Stimulated activated CD8-positive, alpha-beta memory T cell treated with anti-CD3 and anti-CD28 coated beads, Interleukin-12 subunit alpha, Interleukin-12 subunit beta, amount 100 ng/mL, for 4 hours (primary cell): ENCODE results near the gene AMFR.
"Not testable (repeated sequence)": the region's sequence is repeated elsewhere in the genome, so short reads cannot be mapped to it uniquely, and the experiment has no call there.

ENCODE experiments used
- DNase-seq: peaks from one replicate; pipeline ENCODE4 v3.0.0-alpha.2; 2020; ENCODE audit warnings: low read depth

AMFR gene

DNA sequence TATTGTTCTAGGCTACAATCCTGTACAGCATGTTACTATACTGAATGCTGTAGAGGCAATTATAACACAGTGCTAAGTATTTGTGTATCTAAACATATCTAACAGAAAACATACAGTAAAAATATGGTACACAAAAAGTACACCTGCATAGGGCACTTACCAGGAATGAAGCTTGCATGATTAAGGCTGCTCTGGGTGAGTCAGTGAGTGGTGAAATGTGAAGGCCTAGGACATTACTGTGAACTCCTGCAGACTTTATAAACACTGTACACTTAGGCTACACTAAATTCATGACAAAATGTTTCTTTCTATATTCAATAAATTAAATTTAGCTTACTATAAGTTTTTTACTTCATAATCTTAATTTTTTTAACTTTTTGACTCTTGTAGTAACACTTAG lies 37.1 kb downstream of the AMFR start:
- no peak for DNase-seq

DNA sequence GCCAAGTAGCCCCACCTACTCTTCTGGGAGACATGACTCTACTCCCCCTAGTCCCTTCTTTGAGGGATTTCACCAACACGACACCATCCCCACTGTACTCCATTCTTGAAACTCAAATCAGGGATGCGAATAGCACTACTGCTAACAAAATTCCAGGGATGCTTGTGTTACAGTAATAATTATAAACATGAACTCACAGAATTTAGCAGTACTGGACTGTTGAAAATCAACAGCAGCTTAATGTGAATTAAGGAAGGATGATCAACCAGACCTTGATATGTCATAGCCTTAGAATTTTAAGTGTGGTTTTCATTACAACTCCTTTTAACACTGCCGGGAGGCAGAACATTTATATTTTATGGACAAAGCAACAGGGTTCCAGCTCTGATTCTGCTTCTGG lies 37.9 kb downstream of the AMFR start:
- no peak for DNase-seq

DNA sequence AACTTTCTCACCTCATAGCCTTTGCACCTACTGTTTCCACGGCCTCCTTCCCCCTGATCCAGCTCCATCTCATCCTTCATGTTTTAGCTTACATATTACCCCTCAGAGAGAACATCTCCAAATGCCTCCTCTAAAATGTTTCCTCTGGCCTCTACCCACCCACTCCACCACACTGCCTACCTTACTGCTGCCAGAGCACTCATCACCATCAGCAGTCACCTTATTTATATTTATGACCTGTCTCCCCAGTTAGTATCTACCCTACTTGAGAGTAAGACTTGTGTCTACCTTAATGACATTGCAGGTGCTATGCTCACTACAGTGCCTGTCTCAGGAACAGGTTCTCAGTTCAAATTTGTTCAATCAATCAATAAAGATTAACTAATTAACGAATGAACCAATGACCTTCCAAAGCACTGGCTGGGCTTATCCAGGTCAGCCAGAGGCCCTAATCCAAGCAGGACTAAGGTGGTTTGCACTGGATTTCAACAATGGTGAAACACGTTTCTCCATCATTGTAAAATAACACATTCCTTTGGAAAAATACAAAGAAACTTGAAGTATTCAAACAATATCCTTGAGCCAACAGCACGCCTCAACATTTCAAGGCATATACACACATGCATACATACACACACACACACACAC lies 41.1 kb downstream of the AMFR start:
- DNase-seq = no peak

DNA sequence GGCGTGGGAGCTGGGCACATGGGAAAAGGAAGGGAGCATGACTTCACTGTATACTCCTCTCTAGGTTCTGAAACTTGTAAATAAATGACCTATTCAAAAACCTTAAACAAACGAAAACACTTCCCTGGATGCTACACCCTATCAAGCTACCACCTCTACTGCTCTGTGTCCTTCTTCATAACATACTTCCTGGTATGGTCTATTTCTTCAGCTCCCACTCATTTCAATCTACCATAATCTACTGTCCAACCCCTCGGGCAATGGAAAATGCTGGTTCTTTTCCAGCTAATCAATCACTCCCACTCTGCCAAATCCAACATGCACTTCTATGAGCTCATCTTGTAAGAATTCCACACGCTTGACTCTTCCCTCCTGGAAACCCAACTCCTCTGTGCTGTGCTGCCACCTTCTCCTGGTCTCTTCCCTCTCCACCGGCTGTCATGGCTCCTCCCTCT lies 42.4 kb downstream of the AMFR start:
- no peak for DNase-seq

DNA sequence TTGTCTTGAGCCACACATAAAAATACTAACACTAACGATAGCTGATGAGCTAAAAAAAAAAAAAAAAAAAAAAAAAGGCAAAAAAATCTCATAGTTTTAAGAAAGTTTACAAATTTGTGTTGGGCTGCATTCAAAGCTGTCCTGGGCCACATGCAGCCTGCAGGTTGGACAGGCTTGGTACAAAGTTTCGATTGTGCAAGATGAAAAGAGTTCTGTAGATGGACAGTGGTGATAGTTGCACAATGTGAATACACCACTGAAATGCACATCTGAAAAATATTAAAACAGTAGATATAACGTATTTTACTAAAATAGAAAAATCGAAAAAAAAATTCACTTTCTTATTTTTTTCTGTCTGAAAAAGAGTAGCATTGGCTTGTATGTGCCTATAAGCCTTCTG lies 42.9 kb downstream of the AMFR start:
- no peak for DNase-seq

DNA sequence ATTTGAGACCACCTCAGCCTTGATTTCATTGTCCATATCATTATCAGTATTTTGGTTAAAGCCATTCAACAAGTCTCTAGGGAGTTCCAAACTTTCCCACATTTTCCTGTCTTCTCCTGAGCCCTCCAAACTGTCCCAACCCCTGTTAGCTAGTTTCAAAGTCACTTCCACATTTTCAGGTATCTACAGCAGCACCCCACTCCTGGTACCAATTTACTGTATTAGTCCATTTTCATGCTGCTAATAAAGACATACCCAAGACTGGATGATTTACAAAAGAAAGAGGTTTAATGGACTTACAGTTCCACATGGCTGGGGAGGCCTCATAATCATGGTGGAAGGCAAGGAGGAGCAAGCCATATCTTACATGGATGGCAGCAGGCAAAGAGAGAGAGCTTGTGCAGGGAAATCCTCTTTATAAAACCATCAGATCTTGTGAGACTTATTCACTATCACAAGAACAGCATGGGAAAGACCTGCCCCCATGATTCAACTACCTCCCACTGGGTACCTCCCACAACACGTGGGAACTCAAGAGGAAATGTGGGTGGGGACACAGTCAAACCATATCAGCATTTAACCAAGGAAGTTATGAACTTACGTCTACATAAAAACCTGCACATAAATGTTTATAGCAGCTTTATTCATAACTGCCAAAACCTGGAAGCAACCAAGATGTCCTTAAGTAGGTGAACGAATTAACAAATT lies 44.4 kb downstream of the AMFR start:
- not testable (repeated sequence) for DNase-seq

DNA sequence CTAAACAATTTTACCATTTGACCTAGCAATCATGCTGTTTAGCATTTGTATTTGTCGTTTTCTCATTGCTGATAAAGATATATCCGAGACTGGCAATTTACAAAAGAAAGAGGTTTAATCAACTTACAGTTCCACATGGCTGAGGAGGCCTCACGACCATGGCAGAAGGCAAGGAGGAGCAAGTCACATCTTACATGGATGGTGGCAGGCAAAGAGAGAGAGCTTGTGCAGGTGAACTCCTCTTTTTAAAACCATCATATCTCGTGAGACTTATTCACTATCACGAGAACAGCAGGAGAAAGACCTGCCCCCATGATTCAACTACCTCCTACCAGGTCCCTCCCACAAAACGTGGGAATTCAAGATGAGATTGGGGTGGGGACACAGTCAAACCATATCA lies 46.3 kb downstream of the AMFR start:
- DNase-seq = not testable (repeated sequence)

DNA sequence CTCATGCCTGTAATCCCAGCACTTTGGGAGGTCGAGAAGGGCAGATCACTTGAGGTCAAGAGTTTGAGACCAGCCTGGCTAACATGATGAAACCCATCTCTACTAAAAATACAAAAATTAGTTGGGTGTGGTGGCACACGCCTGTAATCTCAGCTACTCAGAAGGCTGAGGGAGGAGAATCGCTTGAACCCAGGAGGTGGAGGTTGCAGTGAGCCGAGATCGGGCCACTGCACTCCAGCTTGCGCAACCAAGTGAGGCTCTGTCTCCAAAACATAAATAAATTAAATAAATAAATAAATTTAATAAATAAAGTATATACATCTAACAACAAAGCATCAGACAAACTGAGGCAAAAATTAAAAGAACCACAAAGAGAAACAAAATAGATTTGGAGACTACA lies 49.6 kb downstream of the AMFR start:
- DNase-seq = not testable (repeated sequence)

DNA sequence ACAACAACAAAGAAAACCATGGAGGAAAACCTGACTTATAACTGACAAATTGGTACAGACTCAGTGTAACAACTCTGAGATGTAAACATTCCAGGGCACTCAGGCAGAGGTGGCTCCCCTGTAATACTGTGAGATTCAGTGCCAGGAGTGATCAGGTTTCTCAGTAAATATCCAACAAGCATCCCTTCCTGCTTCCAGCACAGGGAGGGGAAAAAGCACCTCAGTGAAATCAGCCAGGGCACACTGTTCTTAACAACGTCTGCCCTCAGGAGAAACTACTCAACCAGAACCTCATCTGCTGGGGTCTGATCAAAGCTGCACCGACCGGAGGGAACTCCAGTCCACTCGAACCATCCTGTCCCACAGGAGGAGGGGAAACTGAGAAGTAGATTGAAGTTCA lies 52.3 kb downstream of the AMFR start:
- no peak for DNase-seq

DNA sequence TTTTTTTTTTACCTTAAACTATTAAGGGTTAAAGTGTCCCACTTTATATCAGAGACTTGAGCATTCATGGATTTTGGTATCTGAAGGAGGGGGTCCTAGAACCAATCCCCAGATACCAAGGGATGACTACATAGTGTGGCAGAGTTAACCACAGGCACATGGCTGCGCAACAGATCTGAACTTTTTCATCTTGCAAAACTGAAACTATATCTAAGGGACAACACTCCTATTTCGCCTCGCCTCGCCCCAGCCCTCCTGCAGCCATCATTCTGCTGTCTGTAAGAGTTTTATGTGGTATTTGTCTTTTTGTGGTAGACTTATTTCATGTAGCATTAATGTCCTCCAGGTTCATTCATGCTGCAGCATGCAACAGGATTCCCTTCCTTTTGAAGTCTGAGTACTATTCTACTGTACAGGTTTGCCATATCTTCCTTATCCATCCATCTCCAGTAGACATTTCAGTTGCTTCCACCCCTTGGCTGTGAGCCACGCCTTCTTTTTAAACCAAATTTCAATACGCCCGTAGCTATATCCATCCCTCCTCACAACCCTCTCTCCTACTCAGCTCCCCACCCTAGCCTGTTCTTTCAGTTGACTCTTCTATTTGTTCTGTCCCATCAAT lies 53.2 kb downstream of the AMFR start:
- DNase-seq = no peak

DNA sequence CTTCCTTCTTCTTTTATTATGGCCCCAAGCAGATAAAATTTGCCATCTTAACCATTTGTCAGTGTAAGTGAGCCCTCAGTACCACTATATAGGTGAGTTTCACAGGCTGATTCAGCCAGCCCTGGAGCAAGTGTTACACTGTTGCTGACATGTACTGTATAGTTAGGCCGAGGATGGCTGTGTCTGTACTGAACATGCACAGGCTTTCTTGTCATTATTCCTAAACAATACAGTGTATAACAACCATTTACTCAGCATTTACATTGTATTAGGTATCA lies 53.7 kb downstream of the AMFR start:
- DNase-seq = no peak

DNA sequence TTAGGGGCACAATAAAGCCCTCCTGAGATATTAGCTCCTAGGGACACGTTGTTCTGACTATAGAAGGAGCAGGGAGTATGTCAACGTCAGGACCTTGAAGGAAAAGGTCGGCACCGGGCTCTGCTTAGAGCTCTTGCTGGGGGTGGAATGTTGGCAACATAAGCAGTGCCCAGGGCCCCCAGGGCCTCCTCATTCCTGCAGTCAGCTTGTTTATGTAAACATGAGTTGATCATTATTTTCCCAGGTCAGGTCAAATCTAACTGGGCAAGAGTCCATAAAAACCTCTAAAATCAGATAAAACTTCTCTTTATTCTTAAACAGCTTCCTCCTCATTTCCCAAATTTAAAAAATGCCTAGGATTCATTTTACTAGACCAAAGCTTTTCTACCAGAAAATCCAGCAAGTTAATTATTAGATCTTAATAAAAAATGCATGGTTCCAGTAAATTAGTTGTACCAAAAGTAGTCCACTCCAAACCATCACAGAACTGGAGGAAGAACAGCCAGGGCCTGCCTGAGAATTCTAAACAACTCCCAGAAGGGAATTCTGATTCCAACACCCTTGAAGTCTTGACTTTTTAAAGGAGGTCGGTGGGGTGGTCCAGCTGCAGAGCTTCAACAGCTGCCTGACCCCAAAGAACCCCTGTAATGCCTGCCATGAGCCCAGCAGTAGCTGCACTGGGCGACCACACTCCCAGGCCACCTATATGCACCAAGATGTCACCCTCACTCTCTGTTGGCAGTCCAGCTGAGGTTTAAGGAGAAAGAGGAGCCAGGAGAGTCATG lies 54.3 kb downstream of the AMFR start:
- no peak for DNase-seq

DNA sequence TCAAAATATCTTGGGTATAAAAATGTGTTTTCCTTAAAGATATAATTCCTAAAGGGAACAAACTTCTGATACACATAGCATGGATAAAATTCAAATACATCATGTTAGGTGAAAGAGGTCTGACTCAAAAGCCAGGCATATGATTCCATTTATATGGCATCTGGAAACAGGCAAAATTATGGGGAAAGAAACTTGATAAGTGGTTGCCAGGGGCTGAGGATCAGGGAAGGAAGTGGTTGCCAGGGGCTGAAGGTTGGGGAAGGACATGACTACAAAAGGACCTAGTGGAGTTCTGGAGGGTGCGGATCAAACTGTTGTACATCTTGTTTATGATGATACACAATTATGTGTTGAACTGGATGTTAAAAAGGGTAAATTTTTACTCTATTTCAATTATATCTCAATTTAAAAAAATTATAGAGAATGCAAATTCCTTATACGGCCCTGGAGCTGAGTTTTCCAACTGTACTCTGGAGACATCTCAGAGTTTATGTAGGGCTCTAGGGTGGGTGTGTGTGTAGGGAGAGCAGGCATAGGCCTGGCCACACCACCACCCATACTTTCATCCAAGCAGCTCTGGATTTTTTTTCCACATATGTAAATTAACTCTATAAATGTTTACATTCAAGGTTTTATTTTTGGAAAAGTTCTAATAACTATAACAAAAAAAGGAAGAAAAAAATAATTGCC lies 55.0 kb downstream of the AMFR start:
- DNase-seq = no peak

DNA sequence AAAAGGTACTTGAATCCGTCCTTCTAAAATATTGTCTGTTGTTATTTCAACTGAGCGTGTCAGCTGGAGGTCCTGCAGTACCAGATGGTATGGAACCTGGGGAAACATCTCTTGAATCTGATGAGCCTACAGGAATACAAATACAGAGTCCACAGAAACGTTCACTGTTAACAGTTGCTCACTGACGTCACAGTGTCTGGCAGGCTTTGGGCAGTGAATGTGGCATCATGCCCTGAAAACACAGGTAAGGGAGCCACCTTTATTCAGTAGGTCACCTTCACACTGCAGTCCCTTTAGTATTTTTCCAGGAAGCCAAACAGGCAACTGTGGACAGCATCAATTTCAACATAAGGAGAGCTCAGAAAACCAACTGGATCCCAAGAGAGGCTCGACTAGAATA lies 56.1 kb downstream of the AMFR start:
- no peak for DNase-seq

DNA sequence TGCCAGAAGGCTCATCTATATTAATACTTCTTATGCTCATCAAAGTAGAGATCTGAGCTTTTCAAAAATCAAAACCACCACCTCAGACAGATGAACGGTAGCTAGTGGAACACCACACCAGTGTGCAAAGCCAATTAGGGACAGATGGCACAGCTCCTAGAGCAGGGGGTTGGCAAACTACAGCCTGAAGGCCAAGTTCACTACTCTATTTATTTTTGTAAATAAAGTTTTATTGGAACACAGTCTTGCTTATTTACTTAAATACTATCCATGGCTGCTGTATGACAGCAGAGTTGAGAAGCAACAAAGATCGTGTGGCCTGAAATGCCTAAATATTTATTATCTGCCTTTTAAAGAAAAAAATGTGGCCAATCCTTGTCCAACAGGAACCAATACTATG lies 56.8 kb downstream of the AMFR start:
- DNase-seq = no peak

DNA sequence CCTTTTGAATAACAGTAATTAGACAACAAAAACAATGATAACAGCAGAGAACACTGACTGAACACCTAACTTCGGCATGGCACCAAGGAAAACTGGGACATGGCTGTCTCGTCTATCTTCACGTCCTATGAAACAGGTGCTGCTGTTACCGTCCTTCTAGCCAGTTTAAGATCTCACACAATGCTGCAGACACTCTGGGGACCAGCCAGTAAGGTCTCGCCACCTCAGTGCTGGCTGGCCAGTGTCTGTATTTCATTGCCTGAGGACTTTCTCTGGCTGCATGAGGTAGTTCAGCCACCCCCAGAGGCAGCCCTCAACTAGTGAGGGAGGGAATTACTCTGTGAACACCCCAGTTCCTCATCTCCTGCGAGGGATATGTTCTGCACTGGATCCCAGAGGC lies 57.6 kb downstream of the AMFR start:
- no peak for DNase-seq

DNA sequence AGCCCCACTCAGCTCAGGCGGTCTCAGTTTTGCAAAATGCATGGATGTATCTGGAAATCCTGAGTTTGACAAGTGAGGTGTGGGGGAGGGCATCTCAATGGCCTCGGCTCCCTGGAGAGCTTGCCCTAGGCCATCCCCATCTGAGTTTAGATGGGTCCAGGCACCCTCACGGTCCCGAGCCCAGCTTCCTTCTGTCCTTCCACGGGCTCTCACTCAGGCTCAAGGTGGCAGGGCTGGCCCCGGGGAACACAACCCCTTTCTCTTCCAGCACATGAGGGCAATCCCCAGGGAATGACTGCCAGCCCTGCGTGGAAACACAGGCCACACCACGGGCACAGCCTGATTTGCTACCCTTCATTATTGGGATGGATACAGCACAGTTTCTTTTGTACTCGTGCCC lies 58.4 kb downstream of the AMFR start:
- DNase-seq = no peak

DNA sequence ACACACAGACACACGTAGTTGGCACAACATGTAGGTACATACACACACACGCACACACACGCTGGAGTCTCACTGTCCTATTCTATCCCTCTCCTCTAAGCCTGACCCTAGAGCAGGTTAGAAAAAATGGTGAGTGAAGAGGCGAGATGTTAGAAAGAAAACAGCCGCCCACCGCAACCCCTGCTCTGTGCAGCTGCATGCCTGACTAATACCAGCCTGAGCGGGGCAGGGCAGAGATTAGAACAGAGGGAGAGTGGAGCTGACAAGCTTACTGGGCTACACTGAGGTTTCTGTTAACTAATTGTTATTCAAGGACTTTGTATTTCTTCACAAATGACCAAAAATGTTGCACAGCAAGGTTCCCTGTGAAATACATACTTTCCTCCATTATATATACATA lies 59.8 kb downstream of the AMFR start:
- DNase-seq = no peak

DNA sequence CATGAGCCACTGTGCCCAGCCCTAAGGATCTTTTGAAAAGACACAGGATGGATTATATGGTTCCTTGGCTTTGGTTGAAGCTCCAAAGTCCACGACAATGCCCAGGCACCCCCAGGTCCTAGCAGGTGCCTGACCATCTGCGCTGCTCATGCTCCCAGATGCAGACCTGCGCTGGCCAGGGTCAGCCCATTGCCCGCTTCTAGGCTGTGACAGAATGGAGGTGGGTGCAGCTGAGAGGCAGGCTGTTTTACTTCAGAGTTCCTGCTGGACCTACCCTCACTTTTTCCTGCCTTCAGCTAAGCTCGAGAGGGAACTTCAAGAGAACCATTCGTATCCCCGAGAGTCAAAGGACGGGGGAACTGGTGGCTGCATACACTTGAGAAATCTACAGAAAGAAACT lies 60.5 kb downstream of the AMFR start:
- no peak for DNase-seq

DNA sequence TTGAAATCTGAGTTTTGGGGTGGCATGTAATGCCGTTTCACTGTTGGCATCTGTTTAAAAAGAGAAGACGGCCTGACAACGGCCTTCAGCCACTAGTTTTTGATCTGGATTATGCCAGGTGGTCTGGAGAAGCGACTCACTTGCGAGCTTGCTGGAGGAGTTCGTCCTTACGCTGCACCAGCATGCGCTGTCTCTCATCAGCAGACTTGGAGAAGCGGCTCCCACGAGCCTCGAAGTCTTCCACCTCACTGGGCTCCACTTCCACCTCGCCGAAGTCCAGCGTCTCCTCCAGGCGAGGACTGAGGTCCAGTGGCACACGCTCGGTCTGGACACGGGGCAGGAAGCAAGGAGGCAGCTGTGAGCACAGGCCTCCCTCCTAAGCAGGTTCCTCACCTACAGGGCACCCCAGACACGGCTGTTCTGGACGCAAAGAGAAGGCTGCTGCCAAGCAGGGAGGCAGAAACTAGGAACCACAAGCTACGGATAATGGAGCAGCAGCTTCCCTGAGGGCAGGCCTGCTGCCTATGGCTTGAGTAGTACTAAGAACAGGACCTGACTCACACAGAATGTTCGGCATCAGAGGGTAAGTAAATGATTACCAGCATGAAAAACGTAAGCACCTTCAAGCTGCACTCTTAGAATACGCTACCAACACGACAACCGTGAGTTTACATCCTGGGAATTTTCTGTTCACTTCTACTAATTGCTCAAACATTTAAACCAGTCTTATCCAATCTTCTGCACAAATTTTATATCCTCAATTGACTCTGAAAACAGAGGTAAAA lies 61.4 kb downstream of the AMFR start:
- no peak for DNase-seq

DNA sequence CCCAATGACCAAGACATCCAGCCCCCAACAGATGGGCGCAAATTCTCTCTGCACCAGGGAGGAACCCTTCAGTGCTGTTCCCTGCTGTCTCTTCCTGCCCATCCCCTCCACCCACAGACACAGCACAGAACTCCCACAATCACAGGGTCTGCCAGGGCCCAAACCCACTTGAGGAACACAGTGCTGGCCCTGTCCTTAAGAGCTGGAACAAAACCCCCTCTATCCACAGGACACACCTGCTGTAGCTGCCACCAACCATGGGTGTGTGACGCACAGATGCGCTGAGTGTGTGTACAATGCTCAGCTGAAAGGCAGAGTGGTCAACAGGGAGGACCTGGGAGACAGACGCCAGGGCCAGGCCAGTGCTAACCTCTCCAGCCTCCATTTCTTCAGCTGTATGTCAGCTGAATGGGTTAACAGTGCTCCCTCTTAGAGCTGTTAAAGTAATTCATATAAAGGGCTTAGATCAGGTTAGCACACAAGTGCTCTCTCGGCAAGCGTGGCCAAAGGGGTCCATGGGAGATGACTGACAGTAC lies 62.1 kb downstream of the AMFR start:
- no peak for DNase-seq
